Tibial artery (tissue), 4 donors: ENCODE measurements around the gene AHDC1.
"Not testable (repeated sequence)": the region's sequence is repeated elsewhere in the genome, so short reads cannot be mapped to it uniquely, and the experiment has no call there.

ENCODE experiments used
- DNase-seq, 2 donors: peaks; one replicate each; pipeline ENCODE4 v3.0.0-alpha.2; 2019
- H3K27ac ChIP-seq, 2 donors: fragments of 200-600 bp; sonication (generic) in 1 of 2; 1 replicate in 1 of 2; 2 replicates in 1 of 2; pipeline ENCODE4 v1.5.1; 2018 to 2019; ENCODE audit warnings: mild to moderate bottlenecking in 1 of 2
- H3K27me3 ChIP-seq, 2 donors: fragments of 200-600 bp; sonication (generic) in 1 of 2; one replicate each; pipeline versions ENCODE4 v1.5.1 to v1.6.0; 2016 to 2019
- H3K36me3 ChIP-seq, 3 donors: fragments of 200-600 bp; sonication (generic) in 2 of 3; one replicate each; pipeline ENCODE4 v1.5.1; 2016 to 2019; ENCODE audit warnings: mild to moderate bottlenecking in 2 of 3
- H3K4me1 ChIP-seq, 4 donors: fragments of 200-600 bp; sonication (generic) in 2 of 4; 1 replicate in 3 of 4; 2 replicates in 1 of 4; pipeline ENCODE4 v1.5.1; 2016 to 2019
- H3K4me3 ChIP-seq, 2 donors: fragments of 200-600 bp; sonication (generic) in 1 of 2; 1 replicate in 1 of 2; 2 replicates in 1 of 2; pipeline ENCODE4 v1.5.1; 2018 to 2019; ENCODE audit warnings: mild to moderate bottlenecking in 2 of 2
- H3K9me3 ChIP-seq, 3 donors: fragments of 200-600 bp; sonication (generic) in 1 of 3; one replicate each; pipeline ENCODE4 v1.5.1; 2016 to 2019
- CTCF ChIP-seq, 2 experiments: fragments of 200-600 bp in 1 of 2; fragments of 450-650 bp in 1 of 2; IDR thresholded peaks; one replicate each; pipeline ENCODE4 v1.5.1; 2017 to 2019; ENCODE audit warnings: antibody characterized with exemption in 2 of 2, mild to moderate bottlenecking in 1 of 2, moderate library complexity in 1 of 2
- intact Hi-C: fragments of 100-400 bp; cut with DNase I; formaldehyde crosslinking; loops from one replicate; pipeline ENCODE4 v1.15.0; 2023; ENCODE audit warnings: low total_unique reads

AHDC1 gene

GRCh38 chr1:27644369-27645070 is 40.6 kb upstream of the AHDC1 start:
- H3K36me3 ChIP-seq = no peaks in the 10 kb centered on the region
- no peak for TF ChIP-seq CTCF (IDR thresholded peaks at IDR 0.05)
- H3K27me3 ChIP-seq = no peaks in the 10 kb centered on the region
- H3K27ac ChIP-seq = no peak overlapping the region
- no peaks in the 10 kb centered on the region for H3K9me3 ChIP-seq
- no peak for DNase-seq
- intact Hi-C loops = no loop called here
- no peak overlapping the region for H3K4me3 ChIP-seq
- H3K4me1 ChIP-seq = peaks cover 0 to 19% (median 7%) of the 10 kb centered on the region in 4 donors

- Histone ChIP-seq H3K9me3 (no peaks in the 10 kb centered on the region), H3K36me3 (no peaks in the 10 kb centered on the region), H3K27me3 (no peaks in the 10 kb centered on the region), H3K27ac (no peak overlapping the region), H3K4me1 (peaks cover 0 to 14% (median 6%) of the 10 kb centered on the region in 4 donors), H3K4me3 (no peak overlapping the region)
- peak in 1 of 2 donors; percentile 54 for DNase-seq
- intact Hi-C loops = no loop called here
- peak; percentile 78 to 83 for TF ChIP-seq CTCF (IDR thresholded peaks at IDR 0.05)
Measured at GRCh38 chr1:27643600-27644368, 39.8 kb upstream of the AHDC1 start.

GRCh38 chr1:27640514-27640913 is 36.6 kb upstream of the AHDC1 start:
- H3K9me3 ChIP-seq, intact Hi-C loops, H3K27me3 ChIP-seq, H3K4me3 ChIP-seq, H3K27ac ChIP-seq, H3K4me1 ChIP-seq, H3K36me3 ChIP-seq, DNase-seq: not testable (repeated sequence)

GRCh38 chr1:27638805-27639204 is 34.9 kb upstream of the AHDC1 start:
- Histone ChIP-seq H3K36me3 (no peaks in the 10 kb centered on the region), H3K27ac (no peak overlapping the region), H3K27me3 (peaks cover 0 to 14% of the 10 kb centered on the region in 2 donors), H3K4me3 (no peak overlapping the region), H3K4me1 (peaks cover 0 to 11% (median 8%) of the 10 kb centered on the region in 4 donors), H3K9me3 (no peaks in the 10 kb centered on the region)
- intact Hi-C loops = no loop called here
- no peak for TF ChIP-seq CTCF (IDR thresholded peaks at IDR 0.05)
- DNase-seq = no peak

- TF ChIP-seq CTCF (IDR thresholded peaks at IDR 0.05) = no peak
- peaks cover 0 to 15% (median 10%) of the 10 kb centered on the region in 4 donors for H3K4me1 ChIP-seq
- intact Hi-C loops = no loop called here
- no peak for DNase-seq
- H3K4me3 ChIP-seq = no peak overlapping the region
- no peak overlapping the region for H3K27ac ChIP-seq
- H3K36me3 ChIP-seq = no peaks in the 10 kb centered on the region
- peaks cover 0 to 20% of the 10 kb centered on the region in 2 donors for H3K27me3 ChIP-seq
- no peaks in the 10 kb centered on the region for H3K9me3 ChIP-seq
Measured at GRCh38 chr1:27638047-27638734, 34.2 kb upstream of the AHDC1 start.
